Hepatocyte (in vitro differentiated cells): ENCODE results near the gene KCNMA1.

Experiments
- EZH2 ChIP-seq: fragments of 200-600 bp; sonication (generic); IDR thresholded peaks from 2 replicates; pipeline ENCODE4 v1.6.1; 2016; ENCODE audit warnings: antibody characterized with exemption, mild to moderate bottlenecking, borderline replicate concordance
- TF ChIP-seq, protein P1 (sequence below): fragments of 200-600 bp; sonication (generic); IDR thresholded peaks from 2 replicates; pipeline ENCODE4 v1.5.1; 2016; ENCODE audit warnings: antibody characterized with exemption, mild to moderate bottlenecking; ENCODE audit not compliant: poor library complexity

GRCh38 chr10:77500754-77501151 lies 136.9 kb downstream of the KCNMA1 start:
- TF ChIP-seq, protein P1, sequence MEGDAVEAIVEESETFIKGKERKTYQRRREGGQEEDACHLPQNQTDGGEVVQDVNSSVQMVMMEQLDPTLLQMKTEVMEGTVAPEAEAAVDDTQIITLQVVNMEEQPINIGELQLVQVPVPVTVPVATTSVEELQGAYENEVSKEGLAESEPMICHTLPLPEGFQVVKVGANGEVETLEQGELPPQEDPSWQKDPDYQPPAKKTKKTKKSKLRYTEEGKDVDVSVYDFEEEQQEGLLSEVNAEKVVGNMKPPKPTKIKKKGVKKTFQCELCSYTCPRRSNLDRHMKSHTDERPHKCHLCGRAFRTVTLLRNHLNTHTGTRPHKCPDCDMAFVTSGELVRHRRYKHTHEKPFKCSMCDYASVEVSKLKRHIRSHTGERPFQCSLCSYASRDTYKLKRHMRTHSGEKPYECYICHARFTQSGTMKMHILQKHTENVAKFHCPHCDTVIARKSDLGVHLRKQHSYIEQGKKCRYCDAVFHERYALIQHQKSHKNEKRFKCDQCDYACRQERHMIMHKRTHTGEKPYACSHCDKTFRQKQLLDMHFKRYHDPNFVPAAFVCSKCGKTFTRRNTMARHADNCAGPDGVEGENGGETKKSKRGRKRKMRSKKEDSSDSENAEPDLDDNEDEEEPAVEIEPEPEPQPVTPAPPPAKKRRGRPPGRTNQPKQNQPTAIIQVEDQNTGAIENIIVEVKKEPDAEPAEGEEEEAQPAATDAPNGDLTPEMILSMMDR: no peak
- TF ChIP-seq EZH2: no peak
